Keratinocyte (primary cell): Measurements from ENCODE around the gene ISOC2. TPM values are rescaled to one million over a fixed set of nuclear protein-coding genes. Genes with fewer than 3 reads are reported as not detected.
"Not testable (repeated sequence)": the region's sequence is repeated elsewhere in the genome, so short reads cannot be mapped to it uniquely, and the experiment has no call there.

Experiments
- DNase-seq: peaks from one replicate; pipeline ENCODE4 v3.0.0-alpha.2; 2011; ENCODE audit warnings: low read depth, missing footprints, low spot score
- FAIRE-seq: peaks from 2 replicates; lab custom pipeline; 2011; peaks lifted over from hg19 to GRCh38; lab: Jason Lieb, UNC
- H2AFZ ChIP-seq: 2 replicates; pipeline ENCODE4 v1.6.0; 2012; ENCODE audit warnings: low read length, control low read depth, inconsistent platforms; ENCODE audit not compliant: control insufficient read depth
- H3K27ac ChIP-seq: 2 replicates; pipeline ENCODE4 v1.5.1; 2011; ENCODE audit warnings: low read length; ENCODE audit not compliant: control insufficient read depth, insufficient read depth
- H3K27me3 ChIP-seq: 3 replicates; pipeline ENCODE4 v1.6.0; 2011; ENCODE audit warnings: low read length; ENCODE audit not compliant: control insufficient read depth, insufficient read depth; ENCODE audit errors: extremely low read depth
- H3K36me3 ChIP-seq, 2 experiments: 2 replicates in 1 of 2; 3 replicates in 1 of 2; pipeline ENCODE4 v1.5.1; 2011; ENCODE audit warnings: low read length in 2 of 2, mild to moderate bottlenecking in 1 of 2; ENCODE audit not compliant: control insufficient read depth in 2 of 2, insufficient read depth in 2 of 2; ENCODE audit errors: extremely low read depth in 1 of 2
- H3K4me1 ChIP-seq: 3 replicates; pipeline ENCODE4 v1.5.1; 2011; ENCODE audit warnings: low read length; ENCODE audit not compliant: control insufficient read depth, insufficient read depth; ENCODE audit errors: extremely low read depth
- H3K4me2 ChIP-seq: 3 replicates; pipeline ENCODE4 v1.6.0; 2011; ENCODE audit warnings: low read depth, low read length; ENCODE audit not compliant: control insufficient read depth, insufficient read depth; ENCODE audit errors: extremely low read depth
- H3K4me3 ChIP-seq, 3 experiments: fragments of 200-600 bp in 1 of 3; sonication (generic) in 1 of 3; 2 replicates in 2 of 3; 3 replicates in 1 of 3; pipeline ENCODE4 v1.5.1; 2011 to 2016; ENCODE audit warnings: low read length in 3 of 3, mild to moderate bottlenecking in 3 of 3, control low read depth in 2 of 3, inconsistent platforms in 1 of 3, low read depth in 1 of 3, mixed read lengths in 1 of 3, mixed run types in 1 of 3, moderate library complexity in 1 of 3; ENCODE audit not compliant: control insufficient read depth in 2 of 3, insufficient read depth in 2 of 3; ENCODE audit errors: extremely low read depth in 1 of 3
- H3K79me2 ChIP-seq: 2 replicates; pipeline ENCODE4 v1.6.0; 2012; ENCODE audit warnings: low read length; ENCODE audit not compliant: control insufficient read depth, insufficient read depth
- H3K9ac ChIP-seq: 3 replicates; pipeline ENCODE4 v1.6.0; 2011; ENCODE audit warnings: low read length; ENCODE audit not compliant: control insufficient read depth, insufficient read depth; ENCODE audit errors: extremely low read depth
- H3K9me1 ChIP-seq: 3 replicates; pipeline ENCODE4 v1.6.0; 2011; ENCODE audit warnings: low read length; ENCODE audit not compliant: control insufficient read depth, insufficient read depth; ENCODE audit errors: extremely low read depth
- H3K9me3 ChIP-seq: 2 replicates; pipeline ENCODE4 v1.5.1; 2012; ENCODE audit warnings: low read depth, low read length; ENCODE audit not compliant: control insufficient read depth
- H4K20me1 ChIP-seq: 3 replicates; pipeline ENCODE4 v1.6.0; 2011; ENCODE audit warnings: low read length; ENCODE audit not compliant: control insufficient read depth, insufficient read depth; ENCODE audit errors: extremely low read depth
- EZH2 ChIP-seq: IDR thresholded peaks from one replicate; pipeline ENCODE4 v1.6.1; 2012; ENCODE audit warnings: inconsistent platforms, mild to moderate bottlenecking, low read length, moderate library complexity
- dilution Hi-C: fragments of 300-500 bp; cut with MboI; formaldehyde crosslinking; loops from one replicate; pipeline ENCODE4 v1.7.0; 2020; ENCODE audit warnings: low sequenced_read_pairs; ENCODE audit not compliant: extremely low pct_ligation_motif_present
- polyA plus RNA-seq, 5 experiments: library from polyadenylated mRNA; depleted of rRNA in 3 of 5; stranded (reverse) in 3 of 5; stranded (forward) in 1 of 5; unstranded in 1 of 5; fragments of >200 nt; gene quantifications; 1 replicate in 1 of 5; 2 replicates in 3 of 5; 3 replicates in 1 of 5; pipeline versions ENCODE4 v1.2.1 to v1.2.3, GENCODE V29; 2011 to 2012; ENCODE audit warnings: missing spikeins in 2 of 5, low read depth in 1 of 5, low replicate concordance in 1 of 5
- TF ChIP-seq, protein P1 (sequence below), 3 experiments: IDR thresholded peaks in 1 of 3; conservative IDR thresholded peaks in 1 of 3; optimal IDR thresholded peaks in 1 of 3; 2 replicates in 2 of 3; 3 replicates in 1 of 3; pipeline versions ENCODE3 to v1.5.1; 2011; ENCODE audit warnings: low read length in 3 of 3, mild to moderate bottlenecking in 3 of 3, moderate library complexity in 2 of 3, control low read depth in 1 of 3, inconsistent platforms in 1 of 3; ENCODE audit not compliant: insufficient read depth in 2 of 3; ENCODE audit errors: extremely low read depth in 1 of 3

The ISOC2 gene
- polyA plus RNA-seq, 1 donor (not counting 4 experiments of a cell fraction or from before 2014, with no cell fraction given) = 24.5 TPM

DNA sequence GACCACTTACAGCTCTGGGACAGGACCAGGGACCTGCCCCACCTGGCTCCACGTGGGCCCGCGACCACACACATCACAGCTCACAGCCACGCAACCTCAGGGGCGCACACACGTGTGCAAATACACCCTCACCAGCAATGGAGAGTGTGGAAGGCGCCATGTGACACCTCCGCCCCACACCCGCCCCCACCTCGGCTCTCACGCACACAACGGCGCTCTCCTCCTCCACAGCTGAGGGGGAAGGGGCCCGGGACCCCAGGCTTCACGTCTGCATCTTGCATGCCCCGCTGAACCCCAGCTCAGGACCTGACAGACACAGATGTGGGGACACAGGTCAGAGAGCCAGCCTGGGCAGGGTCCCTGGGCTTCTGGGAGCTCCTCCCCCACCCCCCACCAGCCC, 12.0 kb downstream of the ISOC2 start:
- Histone ChIP-seq H3K79me2 (no peaks in the 10 kb centered on the region), H3K9me3 (no peaks in the 10 kb centered on the region), H3K4me3 (no peak overlapping the region), H3K4me1 (peaks cover 26% of the 10 kb centered on the region), H3K27me3 (peaks cover 42% of the 10 kb centered on the region), H3K27ac (no peak overlapping the region), H3K9me1 (no peaks in the 10 kb centered on the region), H2AFZ (no peak overlapping the region), H3K36me3 (no peaks in the 10 kb centered on the region), H3K9ac (no peak overlapping the region), H4K20me1 (peaks cover 8% of the 10 kb centered on the region), H3K4me2 (no peak overlapping the region)
- TF ChIP-seq, protein P1, sequence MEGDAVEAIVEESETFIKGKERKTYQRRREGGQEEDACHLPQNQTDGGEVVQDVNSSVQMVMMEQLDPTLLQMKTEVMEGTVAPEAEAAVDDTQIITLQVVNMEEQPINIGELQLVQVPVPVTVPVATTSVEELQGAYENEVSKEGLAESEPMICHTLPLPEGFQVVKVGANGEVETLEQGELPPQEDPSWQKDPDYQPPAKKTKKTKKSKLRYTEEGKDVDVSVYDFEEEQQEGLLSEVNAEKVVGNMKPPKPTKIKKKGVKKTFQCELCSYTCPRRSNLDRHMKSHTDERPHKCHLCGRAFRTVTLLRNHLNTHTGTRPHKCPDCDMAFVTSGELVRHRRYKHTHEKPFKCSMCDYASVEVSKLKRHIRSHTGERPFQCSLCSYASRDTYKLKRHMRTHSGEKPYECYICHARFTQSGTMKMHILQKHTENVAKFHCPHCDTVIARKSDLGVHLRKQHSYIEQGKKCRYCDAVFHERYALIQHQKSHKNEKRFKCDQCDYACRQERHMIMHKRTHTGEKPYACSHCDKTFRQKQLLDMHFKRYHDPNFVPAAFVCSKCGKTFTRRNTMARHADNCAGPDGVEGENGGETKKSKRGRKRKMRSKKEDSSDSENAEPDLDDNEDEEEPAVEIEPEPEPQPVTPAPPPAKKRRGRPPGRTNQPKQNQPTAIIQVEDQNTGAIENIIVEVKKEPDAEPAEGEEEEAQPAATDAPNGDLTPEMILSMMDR (optimal IDR thresholded peaks at IDR 0.05 in 1 of 3, IDR thresholded peaks at IDR 0.05 in 1 of 3, conservative IDR thresholded peaks at IDR 0.05 in 1 of 3; ENCODE audit: extremely low read depth in 1 of 3, insufficient read depth in 2 of 3, low read length in 3 of 3) = no peak
- TF ChIP-seq EZH2 = no peak
- dilution Hi-C loops = no loop called here
- DNase-seq (no peak), FAIRE-seq (no peak)

DNA sequence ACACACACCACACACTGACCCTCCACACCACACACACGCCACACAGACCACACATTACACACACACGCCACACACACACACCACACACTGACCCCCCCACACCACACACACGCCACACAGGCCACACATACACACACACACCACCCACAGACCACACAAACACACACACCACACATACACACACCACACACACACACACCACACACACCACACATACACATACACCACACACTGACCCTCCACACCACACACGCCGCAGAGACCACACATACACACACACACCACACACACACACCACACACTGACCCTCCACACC, 13.3 kb downstream of the ISOC2 start:
- H3K27me3 ChIP-seq = peaks cover 55% of the 10 kb centered on the region
- H3K4me2 ChIP-seq = not testable (repeated sequence)

DNA sequence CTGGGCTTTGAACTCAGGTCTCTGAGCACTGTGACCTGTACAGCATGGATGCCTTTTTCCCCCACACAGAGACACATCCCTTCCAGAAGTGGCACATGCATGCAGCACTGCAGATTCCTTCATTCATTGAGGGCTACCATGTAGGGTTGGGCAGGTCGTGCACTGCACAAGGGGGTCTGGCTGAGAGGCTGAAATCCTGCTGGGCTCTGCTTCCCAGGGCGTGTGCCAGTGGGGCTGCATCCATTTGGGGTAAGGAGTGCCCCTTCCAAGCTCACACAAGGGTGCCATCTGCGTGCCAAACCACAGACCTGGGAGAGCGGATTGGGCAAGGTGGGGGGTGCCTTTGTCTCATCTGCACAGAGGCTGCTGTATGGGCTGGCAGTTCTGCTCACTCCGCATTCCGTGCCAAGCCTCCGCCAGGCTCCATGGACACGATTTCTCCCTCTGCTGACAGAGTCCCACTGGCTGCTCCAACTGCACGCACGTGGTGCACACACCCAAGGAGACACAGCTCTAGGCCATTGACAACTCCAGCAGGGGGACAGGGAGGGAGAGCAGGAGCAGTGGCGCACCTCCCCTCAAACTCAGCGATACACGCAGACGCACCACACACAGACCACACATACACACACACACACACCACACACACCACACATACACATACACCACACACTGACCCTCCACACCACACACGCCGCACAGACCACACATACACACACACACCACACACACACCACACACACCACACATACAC, 13.8 kb downstream of the ISOC2 start:
- DNase-seq = no peak
- Histone ChIP-seq H3K36me3 (no peaks in the 10 kb centered on the region), H4K20me1 (peaks cover 5% of the 10 kb centered on the region), H3K4me3 (no peak overlapping the region), H2AFZ (no peak overlapping the region), H3K9ac (no peak overlapping the region), H3K27ac (no peak overlapping the region), H3K27me3 (peaks cover 58% of the 10 kb centered on the region), H3K9me3 (no peaks in the 10 kb centered on the region), H3K9me1 (no peaks in the 10 kb centered on the region), H3K4me2 (no peak overlapping the region), H3K79me2 (no peaks in the 10 kb centered on the region), H3K4me1 (peaks cover 26% of the 10 kb centered on the region)
- no peak for FAIRE-seq
- dilution Hi-C loops = no loop called here
- TF ChIP-seq, protein P1 (optimal IDR thresholded peaks at IDR 0.05 in 1 of 3, IDR thresholded peaks at IDR 0.05 in 1 of 3, conservative IDR thresholded peaks at IDR 0.05 in 1 of 3; ENCODE audit: extremely low read depth in 1 of 3, insufficient read depth in 2 of 3, low read length in 3 of 3) = peak in 1 of 3 experiments; percentile 13
- peak; percentile 12 for TF ChIP-seq EZH2

More for the DNA sequence above, 13.3 kb downstream of the ISOC2 start:
- dilution Hi-C loops, H3K79me2 ChIP-seq, H2AFZ ChIP-seq, H3K36me3 ChIP-seq, H3K27ac ChIP-seq, H3K9ac ChIP-seq, H3K9me1 ChIP-seq, H3K4me3 ChIP-seq, DNase-seq, FAIRE-seq, H3K9me3 ChIP-seq, H4K20me1 ChIP-seq: not testable (repeated sequence)
- peaks cover 26% of the 10 kb centered on the region for H3K4me1 ChIP-seq
